Effector memory CD4-positive, alpha-beta T cell (primary cell): ENCODE results near the gene IL36A.

ENCODE experiments used
- DNase-seq, 3 donors: peaks; one replicate each; pipeline ENCODE4 v3.0.0-alpha.2; 2020
- H3K27ac ChIP-seq: 2 replicates; pipeline ENCODE4 v1.7.0; 2013; ENCODE audit warnings: mild to moderate bottlenecking, low read length, moderate library complexity; ENCODE audit not compliant: insufficient read depth, poor library complexity, severe bottlenecking
- H3K27me3 ChIP-seq: replicated peaks from 2 replicates; pipeline ENCODE4 v1.7.0; 2013; ENCODE audit warnings: mild to moderate bottlenecking, low read length; ENCODE audit not compliant: insufficient read depth, control insufficient read depth, poor library complexity, severe bottlenecking
- H3K36me3 ChIP-seq: 2 replicates; pipeline ENCODE4 v1.7.0; 2013; ENCODE audit warnings: mild to moderate bottlenecking, low read length, moderate library complexity; ENCODE audit not compliant: control insufficient read depth, insufficient read depth
- H3K4me1 ChIP-seq: 2 replicates; pipeline ENCODE4 v1.7.0; 2013; ENCODE audit warnings: low read length, mild to moderate bottlenecking; ENCODE audit not compliant: control insufficient read depth, insufficient read depth, poor library complexity, severe bottlenecking
- H3K4me3 ChIP-seq: 2 replicates; pipeline ENCODE4 v1.7.0; 2013; ENCODE audit warnings: low read length, low read depth, mild to moderate bottlenecking; ENCODE audit not compliant: insufficient read depth, poor library complexity, severe bottlenecking
- H3K9me3 ChIP-seq: 2 replicates; pipeline ENCODE4 v1.7.0; 2013; ENCODE audit warnings: mild to moderate bottlenecking, low read length, moderate library complexity; ENCODE audit not compliant: control insufficient read depth

Gene IL36A

DNA sequence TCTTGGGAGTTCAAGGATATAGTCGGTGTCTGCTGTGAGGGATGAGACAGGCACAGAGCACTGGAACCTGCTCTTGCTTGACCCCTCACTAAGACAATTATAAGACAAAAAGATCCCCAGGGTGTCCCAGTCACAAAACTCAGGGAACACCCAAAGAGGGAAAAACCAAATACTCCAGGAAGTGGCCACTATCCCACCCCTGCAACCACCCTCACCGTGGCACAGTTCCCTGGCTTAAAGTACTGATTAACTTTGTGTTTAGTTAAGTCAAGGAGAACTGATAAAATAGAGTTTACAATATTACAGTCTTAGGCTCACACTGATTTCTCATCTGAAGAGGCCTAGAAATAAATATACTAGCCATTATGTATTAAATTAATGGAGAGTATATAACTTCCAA is 33.9 kb downstream of the IL36A start:
- H3K36me3 ChIP-seq, result no peaks in the 10 kb centered on the region
- H3K27me3 ChIP-seq, result no peaks in the 10 kb centered on the region
- H3K27ac ChIP-seq, result no peak overlapping the region
- no peak overlapping the region for H3K4me3 ChIP-seq
- DNase-seq, result no peak
- H3K4me1 ChIP-seq, result no peaks in the 10 kb centered on the region
- no peaks in the 10 kb centered on the region for H3K9me3 ChIP-seq

DNA sequence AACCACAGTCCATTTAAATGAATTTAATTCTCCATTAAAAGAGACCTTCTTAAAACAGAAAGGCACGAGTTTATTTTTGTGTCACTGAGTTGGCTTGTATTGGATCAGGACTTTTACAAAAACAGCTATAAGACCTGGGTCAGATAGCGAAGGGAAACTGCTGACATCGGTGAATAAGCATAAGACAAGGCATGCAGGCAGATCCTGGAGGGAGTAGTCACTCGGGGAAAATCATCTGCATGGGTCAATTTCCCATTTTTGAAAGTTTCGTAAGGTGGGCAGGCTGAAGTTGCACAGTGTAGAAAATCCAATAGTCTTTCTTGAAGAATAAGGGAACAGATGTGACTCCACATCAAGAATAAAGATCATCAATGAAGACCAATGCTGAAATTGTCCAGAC is 34.5 kb downstream of the IL36A start:
- no peaks in the 10 kb centered on the region for H3K9me3 ChIP-seq
- no peak overlapping the region for H3K4me3 ChIP-seq
- H3K36me3 ChIP-seq, result no peaks in the 10 kb centered on the region
- DNase-seq, result no peak
- H3K27me3 ChIP-seq, result no peaks in the 10 kb centered on the region
- no peaks in the 10 kb centered on the region for H3K4me1 ChIP-seq
- no peak overlapping the region for H3K27ac ChIP-seq

DNA sequence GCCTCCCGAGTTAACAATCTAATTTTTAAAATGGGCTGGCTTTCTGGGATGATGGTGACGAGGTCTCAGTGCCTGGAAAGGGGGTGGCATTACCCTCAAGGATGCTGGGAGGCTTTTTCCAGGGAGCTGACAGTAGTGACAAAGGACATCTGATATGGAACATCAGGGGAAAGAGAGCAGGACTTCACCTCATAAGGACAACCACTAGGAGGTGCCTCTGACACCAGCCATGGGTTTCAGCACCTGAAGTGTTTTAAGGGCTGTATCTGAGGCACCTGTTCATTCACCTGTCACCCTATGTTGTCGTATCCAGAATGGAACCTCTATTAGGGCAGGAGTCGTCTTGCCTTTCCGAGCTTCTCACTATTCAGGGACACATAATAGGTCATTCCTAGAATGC is 36.6 kb downstream of the IL36A start:
- H3K36me3 ChIP-seq, result no peaks in the 10 kb centered on the region
- no peak overlapping the region for H3K27ac ChIP-seq
- no peaks in the 10 kb centered on the region for H3K27me3 ChIP-seq
- H3K9me3 ChIP-seq, result no peaks in the 10 kb centered on the region
- no peaks in the 10 kb centered on the region for H3K4me1 ChIP-seq
- no peak overlapping the region for H3K4me3 ChIP-seq
- no peak for DNase-seq

DNA sequence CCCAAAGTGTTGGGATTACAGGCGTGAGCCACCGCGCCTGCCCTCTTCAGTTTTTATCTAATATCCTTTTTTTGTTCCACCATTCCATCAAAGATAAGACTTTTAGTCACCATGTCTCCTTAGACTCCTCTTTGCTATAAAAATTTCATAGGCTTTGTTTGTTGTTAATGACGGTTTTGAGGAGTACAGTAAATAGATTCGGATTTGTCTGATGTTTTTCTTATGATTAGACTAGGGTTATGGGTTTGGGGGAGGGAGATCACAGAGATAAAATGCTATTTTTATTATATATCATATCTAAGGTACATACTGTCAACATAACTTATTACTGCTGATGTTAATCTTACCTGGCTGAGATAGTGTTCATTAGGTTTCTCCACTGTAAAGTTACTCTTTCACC is 41.2 kb downstream of the IL36A start:
- no peaks in the 10 kb centered on the region for H3K36me3 ChIP-seq
- H3K27ac ChIP-seq, result no peak overlapping the region
- H3K9me3 ChIP-seq, result no peaks in the 10 kb centered on the region
- no peak overlapping the region for H3K4me3 ChIP-seq
- no peaks in the 10 kb centered on the region for H3K4me1 ChIP-seq
- peaks cover 4% of the 10 kb centered on the region for H3K27me3 ChIP-seq
- no peak for DNase-seq

DNA sequence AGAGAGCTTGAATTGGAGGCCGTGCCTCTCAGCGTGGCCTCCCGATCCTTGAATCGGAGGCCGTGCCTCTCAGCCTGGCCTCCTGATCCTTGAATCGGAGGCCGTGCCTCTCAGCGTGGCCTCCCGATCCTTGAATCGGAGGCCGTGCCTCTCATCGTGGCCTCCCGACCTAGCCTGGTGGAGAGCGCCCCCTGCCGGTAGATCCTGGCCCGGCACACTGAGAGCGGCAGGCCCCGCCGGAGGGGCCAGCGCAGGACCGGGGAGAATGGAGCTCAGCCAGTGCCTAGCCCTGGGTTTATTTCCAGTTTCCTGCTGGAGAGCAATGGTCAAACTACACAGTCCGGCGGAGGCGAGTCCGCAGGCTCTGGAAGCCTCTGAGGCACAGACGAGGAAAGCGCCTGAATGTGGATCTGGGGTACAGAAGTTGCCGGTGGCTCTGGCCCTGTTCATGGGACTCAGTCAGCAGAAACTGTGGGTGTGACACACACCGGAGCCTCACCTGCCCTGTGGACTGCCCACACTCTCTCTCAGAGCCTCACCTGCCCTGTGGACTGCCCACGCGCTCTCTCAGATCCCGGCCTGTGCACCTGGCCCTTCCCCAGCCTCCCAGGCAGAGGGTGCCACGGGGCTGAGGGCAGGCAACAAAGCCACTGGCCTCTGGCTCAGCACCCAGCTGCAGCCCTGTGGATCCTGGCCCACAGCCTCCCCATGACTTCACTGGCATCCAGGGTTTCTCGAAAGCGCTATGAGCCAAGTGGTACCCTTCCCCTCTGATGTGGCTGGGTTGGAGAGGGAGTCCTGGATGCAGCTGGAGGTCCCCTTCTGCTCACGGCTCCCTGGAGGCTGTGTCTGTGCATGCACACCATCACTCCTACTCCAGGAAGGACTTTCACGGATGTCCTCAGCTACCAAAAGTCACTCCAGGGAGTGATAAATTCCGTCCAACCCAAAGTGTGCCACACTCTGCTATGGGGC is 45.9 kb downstream of the IL36A start:
- no peaks in the 10 kb centered on the region for H3K9me3 ChIP-seq
- peaks cover 4% of the 10 kb centered on the region for H3K27me3 ChIP-seq
- H3K27ac ChIP-seq, result no peak overlapping the region
- H3K36me3 ChIP-seq, result no peaks in the 10 kb centered on the region
- H3K4me3 ChIP-seq, result no peak overlapping the region
- DNase-seq, result no peak
- no peaks in the 10 kb centered on the region for H3K4me1 ChIP-seq

DNA sequence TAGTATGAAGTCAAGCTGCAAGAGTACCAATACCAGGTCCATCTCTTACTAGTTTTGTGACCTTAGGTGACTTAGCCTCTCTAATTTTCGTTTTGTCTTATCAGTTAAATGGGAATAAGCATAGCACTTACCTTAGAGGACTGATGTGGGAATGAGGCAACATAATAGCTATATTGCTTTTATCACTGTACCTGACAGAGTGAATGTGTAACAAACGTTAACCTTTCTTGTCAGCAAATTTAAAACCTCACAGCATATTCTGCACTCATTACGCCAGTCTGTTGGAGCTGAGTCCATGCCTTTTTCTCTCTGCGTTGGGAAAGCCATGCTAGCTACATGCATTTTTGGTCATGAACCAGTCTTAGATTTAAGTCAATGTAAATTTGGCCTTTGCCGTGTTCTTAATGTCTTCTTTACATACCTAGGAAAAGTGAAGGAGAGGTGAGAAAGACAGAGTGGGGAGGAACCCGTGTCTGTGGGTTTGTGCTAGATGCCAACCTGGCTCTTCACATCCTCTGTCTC is 47.2 kb downstream of the IL36A start, which contains the start of gene IL36B:
TSS of gene IL36B (minus strand) at position 472 of the 522 bp plus-strand sequence.
- no peak for DNase-seq
- Histone ChIP-seq H3K4me3 (no peak within 1 kb of the TSS), H3K27me3 (peaks cover 4% of the 10 kb centered on the region), H3K4me1 (no peaks in the 10 kb centered on the region), H3K9me3 (no peaks in the 10 kb centered on the region), H3K36me3 (no peaks in the 10 kb centered on the region), H3K27ac (no peak within 1 kb of the TSS)

DNA sequence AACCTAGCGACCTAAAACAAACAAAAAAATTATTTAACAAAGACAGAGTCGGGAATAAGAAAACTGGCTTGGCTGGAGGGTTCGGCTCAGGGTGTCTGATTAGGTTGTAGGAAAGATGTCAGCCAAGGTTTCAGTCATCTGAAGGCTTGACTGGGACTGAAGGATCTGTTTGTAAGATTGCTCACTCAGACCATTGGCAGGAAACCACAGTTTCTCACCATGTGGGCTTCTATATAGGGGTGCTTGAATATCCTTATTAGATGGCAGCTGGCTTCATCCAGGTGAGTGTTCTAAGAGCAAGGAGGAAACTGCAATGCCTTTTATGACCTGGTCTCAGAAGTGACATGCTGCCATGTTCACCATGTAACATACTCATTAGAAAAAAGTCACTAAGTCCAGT is 48.4 kb downstream of the IL36A start:
- no peak overlapping the region for H3K27ac ChIP-seq
- peaks cover 4% of the 10 kb centered on the region for H3K27me3 ChIP-seq
- H3K4me1 ChIP-seq, result no peaks in the 10 kb centered on the region
- no peaks in the 10 kb centered on the region for H3K9me3 ChIP-seq
- no peak for DNase-seq
- H3K4me3 ChIP-seq, result no peak overlapping the region
- H3K36me3 ChIP-seq, result no peaks in the 10 kb centered on the region

DNA sequence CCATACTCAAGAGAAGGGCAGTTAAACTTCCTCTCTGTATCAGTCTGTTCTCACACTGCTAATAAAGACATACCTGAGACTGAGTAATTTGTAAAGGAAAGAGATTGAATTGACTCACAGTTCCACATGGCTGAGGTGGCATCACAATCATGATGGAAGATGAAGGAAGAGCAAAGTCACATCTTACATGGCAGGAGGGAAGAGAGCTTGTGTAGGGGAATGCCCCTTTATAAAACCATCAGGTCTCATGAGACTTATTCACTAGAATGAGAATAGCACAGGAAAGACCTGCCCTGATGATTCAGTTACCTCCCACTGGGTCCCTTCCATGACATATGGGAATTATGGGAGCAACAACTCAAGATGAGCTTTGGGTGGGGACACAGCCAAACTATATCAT is 48.8 kb downstream of the IL36A start:
- no peak overlapping the region for H3K27ac ChIP-seq
- peaks cover 2% of the 10 kb centered on the region for H3K27me3 ChIP-seq
- no peaks in the 10 kb centered on the region for H3K4me1 ChIP-seq
- no peak overlapping the region for H3K4me3 ChIP-seq
- no peaks in the 10 kb centered on the region for H3K9me3 ChIP-seq
- no peaks in the 10 kb centered on the region for H3K36me3 ChIP-seq
- no peak for DNase-seq

DNA sequence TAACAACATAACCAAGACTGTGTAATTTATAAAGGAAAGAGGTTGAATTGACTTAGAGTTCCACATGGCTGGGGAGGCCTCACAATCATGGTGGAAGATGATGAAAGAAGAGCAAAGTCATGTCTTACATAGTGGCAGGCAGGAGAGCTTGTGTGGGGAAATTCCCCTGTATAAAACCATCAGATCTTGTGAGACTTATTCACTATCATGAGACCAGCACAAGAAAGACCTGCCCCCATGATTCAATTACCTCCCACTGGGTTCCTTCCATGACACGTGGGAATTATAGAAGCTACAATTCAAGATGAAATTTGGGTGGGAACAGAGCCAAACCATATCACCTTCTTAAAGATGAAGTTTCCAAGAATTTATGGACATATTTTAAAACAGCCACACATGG is 51.3 kb downstream of the IL36A start:
- DNase-seq, result no peak
- Histone ChIP-seq H3K4me1 (no peaks in the 10 kb centered on the region), H3K36me3 (no peaks in the 10 kb centered on the region), H3K9me3 (no peaks in the 10 kb centered on the region), H3K27ac (no peak overlapping the region), H3K4me3 (no peak overlapping the region), H3K27me3 (no peaks in the 10 kb centered on the region)

DNA sequence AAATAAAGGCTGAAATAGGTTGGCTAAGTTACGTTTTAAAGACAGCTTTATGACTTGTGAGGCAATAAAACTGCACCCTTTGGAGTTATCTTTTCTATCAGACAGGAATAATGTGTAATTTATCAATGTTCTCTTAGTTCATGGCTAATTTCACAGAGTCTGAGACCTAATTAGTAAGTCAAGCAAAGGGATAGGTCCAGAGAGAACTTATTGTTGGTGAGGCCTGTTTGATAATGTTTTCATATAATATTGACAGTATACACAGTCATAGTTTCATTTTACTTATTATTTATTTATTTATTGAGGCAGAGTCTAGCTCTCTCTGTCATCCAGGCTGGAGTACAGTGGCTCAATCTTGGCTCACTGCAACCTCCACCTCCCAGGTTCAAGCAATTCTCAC is 51.9 kb downstream of the IL36A start:
- H3K27ac ChIP-seq, result no peak overlapping the region
- H3K36me3 ChIP-seq, result no peaks in the 10 kb centered on the region
- H3K4me1 ChIP-seq, result no peaks in the 10 kb centered on the region
- H3K4me3 ChIP-seq, result no peak overlapping the region
- H3K9me3 ChIP-seq, result no peaks in the 10 kb centered on the region
- no peaks in the 10 kb centered on the region for H3K27me3 ChIP-seq
- DNase-seq, result no peak
